Liver (tissue), 3 donors: ENCODE results near the gene SLC7A11.

Source experiments
- EGR1 ChIP-seq, 2 donors: IDR thresholded peaks; 2 replicates each; pipeline ENCODE4 v1.6.1; 2016 to 2018; ENCODE audit warnings: antibody characterized with exemption in 2 of 2, low read depth in 2 of 2
- GABPA ChIP-seq, 2 donors: IDR thresholded peaks in 1 of 2; conservative IDR thresholded peaks in 1 of 2; 2 replicates each; pipeline ENCODE4 v1.6.1; 2016; ENCODE audit warnings: antibody characterized with exemption in 2 of 2, mild to moderate bottlenecking in 1 of 2, moderate library complexity in 1 of 2
- HNF4G ChIP-seq: IDR thresholded peaks from 2 replicates; pipeline ENCODE4 v1.6.1; 2016; ENCODE audit warnings: antibody characterized with exemption
- JUND ChIP-seq, 2 donors: IDR thresholded peaks; 2 replicates each; pipeline ENCODE4 v1.6.1; 2016; ENCODE audit warnings: antibody characterized with exemption in 2 of 2
- MAX ChIP-seq: IDR thresholded peaks from 2 replicates; pipeline ENCODE4 v1.6.1; 2016; ENCODE audit warnings: antibody characterized with exemption
- RAD21 ChIP-seq, 2 donors: IDR thresholded peaks; 2 replicates each; pipeline ENCODE4 v1.6.1; 2016; ENCODE audit warnings: antibody characterized with exemption in 2 of 2, mild to moderate bottlenecking in 2 of 2
- RXRA ChIP-seq, 2 donors: IDR thresholded peaks; 2 replicates each; pipeline ENCODE4 v1.6.1; 2017 to 2018; ENCODE audit warnings: antibody characterized with exemption in 2 of 2, mild to moderate bottlenecking in 1 of 2
- SP1 ChIP-seq: IDR thresholded peaks from 2 replicates; pipeline ENCODE4 v1.6.1; 2018; ENCODE audit warnings: antibody characterized with exemption, mild to moderate bottlenecking
- TAF1 ChIP-seq: conservative IDR thresholded peaks from 2 replicates; pipeline ENCODE4 v1.6.1; 2016; ENCODE audit warnings: antibody characterized with exemption, mild to moderate bottlenecking
- TF ChIP-seq, protein P1 (sequence below): IDR thresholded peaks from 2 replicates; pipeline ENCODE4 v1.6.1; 2016; ENCODE audit warnings: antibody characterized with exemption, mild to moderate bottlenecking
- TF ChIP-seq, protein P2 (sequence below): fragments of 150-350 bp; IDR thresholded peaks from 2 replicates; pipeline ENCODE4 v1.5.1; 2017; ENCODE audit warnings: improper control_type of control experiment, low read depth, low read length; ENCODE audit not compliant: missing input control
- TF ChIP-seq, protein P3 (sequence below): IDR thresholded peaks from 2 replicates; pipeline ENCODE4 v1.6.1; 2016; ENCODE audit warnings: antibody characterized with exemption
- donor health status: healthy.
- donor health status: healthy.

DNA sequence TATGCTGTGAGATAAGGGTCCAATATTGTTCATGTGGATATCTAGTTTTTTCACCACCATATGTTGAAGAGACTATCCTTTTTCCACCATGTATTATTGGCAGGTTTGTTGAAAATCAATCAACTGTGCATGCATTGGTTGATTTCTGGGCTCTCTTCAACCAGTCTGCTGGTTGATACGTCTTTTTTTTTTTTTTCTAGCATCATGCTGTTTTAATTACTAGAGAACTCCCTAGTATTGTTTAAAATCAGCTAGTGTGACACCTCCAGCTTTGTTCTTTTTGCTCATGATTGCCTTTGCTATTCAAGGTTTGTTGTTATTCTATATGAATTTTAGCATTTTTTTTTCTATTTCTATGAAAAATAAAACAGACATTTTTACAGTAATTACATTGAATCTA is 123.9 kb downstream of the SLC7A11 start:
- TF ChIP-seq, protein P1, sequence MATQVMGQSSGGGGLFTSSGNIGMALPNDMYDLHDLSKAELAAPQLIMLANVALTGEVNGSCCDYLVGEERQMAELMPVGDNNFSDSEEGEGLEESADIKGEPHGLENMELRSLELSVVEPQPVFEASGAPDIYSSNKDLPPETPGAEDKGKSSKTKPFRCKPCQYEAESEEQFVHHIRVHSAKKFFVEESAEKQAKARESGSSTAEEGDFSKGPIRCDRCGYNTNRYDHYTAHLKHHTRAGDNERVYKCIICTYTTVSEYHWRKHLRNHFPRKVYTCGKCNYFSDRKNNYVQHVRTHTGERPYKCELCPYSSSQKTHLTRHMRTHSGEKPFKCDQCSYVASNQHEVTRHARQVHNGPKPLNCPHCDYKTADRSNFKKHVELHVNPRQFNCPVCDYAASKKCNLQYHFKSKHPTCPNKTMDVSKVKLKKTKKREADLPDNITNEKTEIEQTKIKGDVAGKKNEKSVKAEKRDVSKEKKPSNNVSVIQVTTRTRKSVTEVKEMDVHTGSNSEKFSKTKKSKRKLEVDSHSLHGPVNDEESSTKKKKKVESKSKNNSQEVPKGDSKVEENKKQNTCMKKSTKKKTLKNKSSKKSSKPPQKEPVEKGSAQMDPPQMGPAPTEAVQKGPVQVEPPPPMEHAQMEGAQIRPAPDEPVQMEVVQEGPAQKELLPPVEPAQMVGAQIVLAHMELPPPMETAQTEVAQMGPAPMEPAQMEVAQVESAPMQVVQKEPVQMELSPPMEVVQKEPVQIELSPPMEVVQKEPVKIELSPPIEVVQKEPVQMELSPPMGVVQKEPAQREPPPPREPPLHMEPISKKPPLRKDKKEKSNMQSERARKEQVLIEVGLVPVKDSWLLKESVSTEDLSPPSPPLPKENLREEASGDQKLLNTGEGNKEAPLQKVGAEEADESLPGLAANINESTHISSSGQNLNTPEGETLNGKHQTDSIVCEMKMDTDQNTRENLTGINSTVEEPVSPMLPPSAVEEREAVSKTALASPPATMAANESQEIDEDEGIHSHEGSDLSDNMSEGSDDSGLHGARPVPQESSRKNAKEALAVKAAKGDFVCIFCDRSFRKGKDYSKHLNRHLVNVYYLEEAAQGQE = no peak
- TF ChIP-seq, protein P2, sequence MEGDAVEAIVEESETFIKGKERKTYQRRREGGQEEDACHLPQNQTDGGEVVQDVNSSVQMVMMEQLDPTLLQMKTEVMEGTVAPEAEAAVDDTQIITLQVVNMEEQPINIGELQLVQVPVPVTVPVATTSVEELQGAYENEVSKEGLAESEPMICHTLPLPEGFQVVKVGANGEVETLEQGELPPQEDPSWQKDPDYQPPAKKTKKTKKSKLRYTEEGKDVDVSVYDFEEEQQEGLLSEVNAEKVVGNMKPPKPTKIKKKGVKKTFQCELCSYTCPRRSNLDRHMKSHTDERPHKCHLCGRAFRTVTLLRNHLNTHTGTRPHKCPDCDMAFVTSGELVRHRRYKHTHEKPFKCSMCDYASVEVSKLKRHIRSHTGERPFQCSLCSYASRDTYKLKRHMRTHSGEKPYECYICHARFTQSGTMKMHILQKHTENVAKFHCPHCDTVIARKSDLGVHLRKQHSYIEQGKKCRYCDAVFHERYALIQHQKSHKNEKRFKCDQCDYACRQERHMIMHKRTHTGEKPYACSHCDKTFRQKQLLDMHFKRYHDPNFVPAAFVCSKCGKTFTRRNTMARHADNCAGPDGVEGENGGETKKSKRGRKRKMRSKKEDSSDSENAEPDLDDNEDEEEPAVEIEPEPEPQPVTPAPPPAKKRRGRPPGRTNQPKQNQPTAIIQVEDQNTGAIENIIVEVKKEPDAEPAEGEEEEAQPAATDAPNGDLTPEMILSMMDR = no peak
- TF ChIP-seq HNF4G (no peak), RAD21 (IDR thresholded peaks at IDR 0.05) (no peak), MAX (no peak), TAF1 (no peak), JUND (IDR thresholded peaks at IDR 0.05) (no peak), EGR1 (IDR thresholded peaks at IDR 0.05; ENCODE audit: low read depth in 2 of 2) (no peak), GABPA (IDR thresholded peaks at IDR 0.05 in 1 of 2, conservative IDR thresholded peaks at IDR 0.05 in 1 of 2) (no peak), SP1 (no peak), RXRA (IDR thresholded peaks at IDR 0.05) (no peak)
- TF ChIP-seq, protein P3, sequence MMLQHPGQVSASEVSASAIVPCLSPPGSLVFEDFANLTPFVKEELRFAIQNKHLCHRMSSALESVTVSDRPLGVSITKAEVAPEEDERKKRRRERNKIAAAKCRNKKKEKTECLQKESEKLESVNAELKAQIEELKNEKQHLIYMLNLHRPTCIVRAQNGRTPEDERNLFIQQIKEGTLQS = no peak
